Esophagus squamous epithelium (tissue), 4 donors: ENCODE measurements around the gene PARP9.

Experiments used
- CTCF ChIP-seq, 6 experiments: fragments of 450-650 bp in 4 of 6; fragments of 200-600 bp in 2 of 6; sonication (generic) in 2 of 6; IDR thresholded peaks; one replicate each; pipeline ENCODE4 v1.5.1; 2016 to 2019; ENCODE audit warnings: antibody characterized with exemption in 6 of 6, mild to moderate bottlenecking in 4 of 6, moderate library complexity in 4 of 6
- POLR2A ChIP-seq, 4 donors: fragments of 450-650 bp; IDR thresholded peaks; one replicate each; pipeline ENCODE4 v1.6.1; 2017; ENCODE audit warnings: antibody characterized with exemption in 4 of 4, mild to moderate bottlenecking in 4 of 4, moderate library complexity in 3 of 4

- TF ChIP-seq CTCF (IDR thresholded peaks at IDR 0.05): no peak
- no peak for TF ChIP-seq POLR2A (IDR thresholded peaks at IDR 0.05)
These were observed 25.2 kb upstream of the PARP9 start for GRCh38 chr3:122589297-122589696.
